HG03442 (cell line): Measurements from ENCODE around the gene BBX.

Experiments
- ATAC-seq: cut with Tn5 transposase; IDR thresholded peaks from one replicate; pipeline ENCODE4 v1.9.1; 2021; ENCODE audit warnings: mild to moderate bottlenecking, moderate library complexity; ENCODE audit not compliant: unreplicated experiment

The BBX gene

GRCh38 chr3:107598926-107599771, 76.4 kb downstream of the BBX start:
- ATAC-seq, result peak; percentile 91

DNA sequence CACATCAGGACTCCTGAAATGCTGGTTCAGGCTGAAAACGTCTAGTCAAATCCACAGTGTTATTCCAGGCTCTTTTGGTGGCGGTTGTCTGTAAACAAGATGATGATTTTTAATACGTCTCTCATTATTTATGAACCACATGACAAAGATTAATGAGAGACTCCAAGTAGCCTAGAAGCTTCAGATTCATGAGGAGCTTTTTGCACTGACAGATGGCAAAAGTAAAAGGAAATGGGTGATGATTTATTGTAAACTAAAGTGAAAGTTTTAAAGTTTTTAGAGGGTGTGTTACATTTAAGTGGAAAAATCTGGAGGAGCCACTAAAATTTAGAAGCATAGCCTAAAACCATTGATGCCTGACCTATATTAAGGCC, 77.0 kb downstream of the BBX start:
- no peak for ATAC-seq

DNA sequence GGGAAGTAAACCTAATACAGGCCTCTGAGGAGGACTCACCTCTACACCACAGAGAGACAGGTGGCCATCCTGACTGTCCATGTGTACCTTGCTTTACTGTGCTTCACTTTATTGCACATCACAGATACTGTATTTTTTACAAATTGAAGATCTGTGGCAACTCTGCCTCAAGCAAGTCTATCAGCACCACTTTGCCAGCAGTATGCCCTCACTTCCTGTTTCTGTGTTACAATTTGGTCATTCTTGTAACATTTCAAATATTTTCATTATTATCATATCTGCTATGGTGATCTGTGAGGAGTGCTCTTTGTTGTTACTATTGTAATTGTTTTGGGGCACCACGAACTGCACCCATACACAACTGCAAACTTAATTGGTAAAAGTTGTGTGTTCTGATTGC, 78.0 kb downstream of the BBX start:
- no peak for ATAC-seq

DNA sequence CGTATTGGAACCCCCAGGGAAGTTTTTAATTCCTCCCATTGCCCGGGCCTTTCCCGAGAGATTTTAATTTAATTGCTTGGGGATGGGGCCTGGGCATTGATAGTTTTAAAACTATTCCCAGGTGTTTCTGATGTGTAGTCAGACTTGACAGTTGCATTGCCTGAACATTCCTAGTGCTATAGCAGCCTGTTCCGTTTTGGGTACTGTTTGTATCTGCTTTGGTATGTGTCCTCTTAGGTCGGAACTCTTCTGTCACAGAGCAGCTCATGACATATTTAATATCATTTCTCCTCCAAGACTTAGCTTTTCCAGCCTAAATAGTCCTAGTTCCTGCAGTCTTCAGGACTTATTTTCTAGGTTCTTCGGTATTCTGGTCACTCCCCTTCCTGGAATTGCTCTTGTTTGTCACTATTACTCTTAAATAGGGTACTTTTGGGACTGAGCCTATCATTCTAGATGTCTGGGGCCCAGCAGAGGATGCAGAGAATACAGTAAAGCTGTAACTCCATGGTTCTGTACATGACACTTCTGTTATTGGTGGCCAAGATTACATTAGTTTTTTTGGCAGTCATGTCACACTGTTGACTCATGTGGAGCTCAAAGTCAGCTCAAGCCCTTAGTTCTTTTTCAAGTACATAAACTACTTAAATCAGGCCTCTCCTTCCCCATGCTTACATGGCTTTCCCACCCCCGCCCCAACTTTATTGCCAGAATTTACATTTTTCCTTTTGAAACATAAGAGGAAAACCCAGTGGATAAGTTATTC, 81.5 kb downstream of the BBX start:
- ATAC-seq, result no peak

DNA sequence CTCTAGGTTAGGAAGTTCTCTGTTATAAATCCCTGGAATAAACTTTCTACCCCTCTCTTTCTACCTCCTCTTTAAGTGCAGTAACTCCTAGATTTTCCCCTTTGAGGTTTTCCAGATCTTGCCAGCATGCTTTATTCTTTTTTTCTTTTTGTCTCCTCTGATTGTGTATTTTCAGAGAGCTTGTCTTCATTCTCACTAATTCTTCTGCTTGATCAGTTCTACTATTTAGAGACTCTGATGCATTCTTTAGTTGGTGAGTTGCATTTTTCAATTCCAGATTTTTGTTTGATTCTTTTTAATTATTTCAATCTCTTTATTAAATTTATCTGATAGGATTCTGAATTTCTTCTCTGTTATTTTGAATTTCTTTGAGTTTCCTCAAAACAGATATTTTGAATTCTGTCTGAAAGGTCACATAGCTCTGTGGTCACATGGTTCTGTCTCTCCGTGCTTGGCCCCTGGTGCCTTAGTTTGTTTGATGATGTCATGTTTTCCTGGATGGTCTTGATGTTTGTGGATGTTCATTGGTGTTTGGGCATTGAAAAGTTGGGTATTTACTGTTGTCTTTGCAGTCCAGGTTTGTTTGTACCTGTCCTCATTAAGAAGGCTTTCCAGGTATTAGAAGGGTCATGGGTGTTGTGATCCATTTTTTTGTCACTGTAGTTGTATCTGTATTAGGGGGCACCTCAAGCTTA, 89.2 kb downstream of the BBX start:
- no peak for ATAC-seq

DNA sequence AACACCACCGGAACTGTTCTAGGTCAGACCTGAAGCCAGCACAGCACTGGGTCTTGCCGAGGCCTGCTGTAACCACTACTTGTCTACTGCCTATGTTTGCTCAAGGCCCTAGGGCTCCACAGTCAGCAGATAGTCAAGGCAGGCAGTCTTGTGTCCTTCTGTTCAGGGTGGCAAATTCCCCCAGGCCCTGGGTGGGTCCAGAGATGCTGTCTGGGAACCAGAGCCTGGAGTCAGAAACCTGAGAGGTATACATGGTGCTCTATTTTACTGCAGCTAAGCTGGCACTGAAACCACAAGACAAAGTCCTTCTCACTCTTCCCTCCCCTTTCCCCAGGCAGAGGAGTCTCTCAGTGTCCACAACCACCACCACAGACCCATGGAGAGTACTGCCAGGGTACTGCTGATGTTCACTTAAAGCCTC, 89.9 kb downstream of the BBX start:
- no peak for ATAC-seq

GRCh38 chr3:107619549-107619948, 96.8 kb downstream of the BBX start:
- ATAC-seq, result no peak

- ATAC-seq, result no peak
Measured at GRCh38 chr3:107620534-107620933, 97.8 kb downstream of the BBX start.

DNA sequence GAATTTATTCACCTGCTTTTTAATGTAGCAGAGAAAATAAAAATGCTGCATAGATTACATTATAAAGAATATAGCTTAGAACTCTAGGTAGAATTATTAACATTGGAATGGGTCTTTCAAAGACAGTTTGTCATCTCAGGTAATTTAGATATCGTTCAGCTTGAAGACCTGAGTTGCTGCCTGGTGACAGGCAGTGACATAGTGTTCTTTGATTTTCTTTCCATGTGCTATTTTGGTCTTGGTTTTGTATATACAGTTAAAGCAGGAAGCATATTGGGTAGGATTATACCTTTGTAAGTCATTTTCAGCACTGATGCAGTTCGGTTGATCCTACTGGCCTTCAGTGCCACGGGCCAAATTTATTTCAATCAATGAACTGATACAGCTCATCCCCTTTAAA, 98.7 kb downstream of the BBX start:
- ATAC-seq, result no peak

DNA sequence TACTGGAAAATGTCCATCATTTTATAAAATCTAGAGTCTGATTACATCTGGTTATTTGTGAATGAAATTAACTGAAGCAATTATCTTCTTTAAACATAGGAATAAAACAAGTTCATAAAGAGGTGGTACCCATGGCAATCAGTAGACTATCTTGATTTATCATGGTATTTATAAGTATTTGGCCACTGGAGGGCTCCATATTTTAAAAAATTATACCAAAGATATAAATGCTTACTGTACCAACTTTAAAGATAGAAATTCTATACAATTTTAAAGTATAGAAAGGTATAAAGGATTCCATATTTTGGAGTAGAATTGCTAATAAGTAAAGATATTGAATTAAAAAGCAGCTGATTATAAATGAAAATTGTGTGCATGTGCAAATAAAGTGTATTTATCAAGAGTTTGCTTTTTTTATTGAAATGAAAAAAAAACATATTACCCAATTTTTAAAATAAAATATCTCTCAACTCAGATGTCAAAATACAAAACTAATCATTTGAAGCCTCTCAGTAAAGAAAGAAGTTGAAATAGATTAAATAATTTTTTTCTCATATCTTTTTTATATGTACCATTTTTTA, 105.3 kb downstream of the BBX start:
- no peak for ATAC-seq

DNA sequence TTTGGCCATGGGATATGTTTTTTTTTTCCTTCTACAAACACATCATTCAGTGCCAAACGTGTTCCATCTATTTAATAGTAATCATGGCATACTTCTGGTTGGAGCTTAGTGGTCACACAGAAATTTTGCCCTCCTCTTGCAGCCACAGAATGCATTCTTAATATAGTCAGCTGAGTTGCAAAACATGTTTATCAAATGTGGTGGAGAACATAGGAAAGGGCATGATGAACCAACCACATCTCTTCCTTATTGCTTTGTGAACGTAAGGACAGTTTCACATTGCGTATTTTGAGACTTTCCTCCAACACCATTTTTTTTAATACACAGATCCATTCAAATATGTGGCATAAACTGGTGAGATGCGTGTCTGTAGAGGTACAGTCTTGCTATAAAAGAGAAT, 106.8 kb downstream of the BBX start:
- no peak for ATAC-seq

DNA sequence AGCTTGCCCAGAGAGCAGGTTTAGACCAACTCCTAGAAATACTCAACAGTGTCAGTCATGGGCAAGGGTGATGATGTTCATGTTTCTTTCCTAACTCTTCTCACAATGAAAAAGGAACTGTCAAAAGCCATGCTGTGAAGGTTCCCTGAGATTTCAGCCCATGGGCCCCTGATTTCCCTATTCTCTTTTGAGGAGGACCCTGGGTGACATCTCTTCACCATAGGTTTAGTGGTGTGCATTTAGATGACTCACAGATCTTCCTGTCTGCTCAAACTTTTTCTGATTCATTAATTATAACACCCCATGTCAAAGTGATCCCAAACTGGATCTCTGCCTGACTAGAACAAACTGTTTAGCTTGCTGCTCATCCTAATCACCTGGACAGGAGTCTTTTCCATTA, 108.0 kb downstream of the BBX start:
- ATAC-seq, result no peak

- no peak for ATAC-seq
Measured at GRCh38 chr3:107632576-107632975, 109.8 kb downstream of the BBX start.

- ATAC-seq, result peak; percentile 89
Measured at GRCh38 chr3:107633327-107634098, 110.8 kb downstream of the BBX start.

GRCh38 chr3:107634099-107634489, 111.3 kb downstream of the BBX start:
- ATAC-seq, result peak; percentile 14

DNA sequence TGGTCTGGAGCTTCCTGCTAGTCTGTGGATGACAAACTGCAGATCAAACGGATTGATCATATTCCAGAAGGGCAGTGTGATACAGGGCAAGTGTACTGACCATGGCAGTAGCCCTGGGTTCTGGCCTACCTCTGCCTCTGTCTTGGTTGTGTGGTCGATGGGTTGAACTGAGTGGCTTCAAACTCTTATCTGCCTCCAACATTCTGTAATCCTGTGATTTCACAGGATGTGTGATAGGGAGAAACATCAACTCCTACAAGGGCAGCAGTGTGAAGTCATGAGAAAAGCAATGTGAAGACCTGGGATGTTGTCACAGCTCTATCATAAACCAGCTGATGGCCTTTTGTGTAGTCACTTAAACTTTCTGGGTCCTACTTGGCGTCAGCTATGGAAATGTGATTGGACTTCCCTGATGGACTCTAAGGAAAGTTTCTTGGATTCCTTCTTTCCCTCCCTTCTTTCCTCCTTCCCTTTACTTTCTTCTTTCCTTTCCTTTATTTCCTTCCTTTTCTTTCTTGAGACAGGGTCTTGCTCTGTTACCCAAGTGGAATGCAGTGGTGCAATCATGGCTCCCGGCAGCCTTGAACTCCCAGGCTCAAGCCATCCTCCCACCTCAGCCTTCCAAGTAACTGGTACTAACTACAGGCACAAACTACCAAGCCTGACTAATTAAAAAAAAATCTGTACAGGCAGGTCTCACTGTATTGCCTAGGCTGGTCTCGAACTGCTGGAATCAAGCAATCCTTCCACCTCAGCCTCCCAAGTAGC, 114.8 kb downstream of the BBX start:
- no peak for ATAC-seq

DNA sequence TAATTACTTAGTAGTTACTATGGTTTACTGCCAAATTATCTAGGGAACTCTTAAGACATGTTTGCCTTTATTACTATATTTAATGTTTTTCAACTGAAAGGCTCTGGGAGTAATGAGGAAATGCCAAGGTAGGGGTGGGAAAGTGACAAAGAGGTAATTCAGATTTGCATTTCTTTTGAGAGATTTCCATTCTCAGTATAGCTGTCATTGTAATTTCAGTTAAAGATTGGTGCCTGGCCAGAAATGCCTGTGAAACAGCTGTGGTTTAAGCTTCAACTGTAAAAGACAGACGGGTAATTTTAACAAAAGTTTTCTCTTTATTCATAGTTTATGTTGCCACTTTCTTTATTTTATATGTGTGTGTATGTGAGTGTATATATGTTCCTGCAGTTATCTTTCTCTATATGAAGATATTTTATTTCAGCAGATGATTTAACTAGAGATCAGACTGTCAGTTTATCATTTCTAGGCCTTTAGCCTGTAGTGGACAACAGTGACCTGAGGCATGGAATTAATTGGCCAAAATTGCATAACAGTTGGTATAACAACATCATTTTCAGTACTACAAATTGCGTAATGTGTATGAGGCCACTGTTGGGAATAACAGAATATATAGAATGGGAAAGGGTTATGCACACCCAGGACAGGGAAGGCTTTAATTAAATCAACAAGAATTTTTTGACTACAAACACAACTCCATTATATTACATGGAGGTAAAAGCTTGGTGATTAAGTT, 119.0 kb downstream of the BBX start:
- peak; percentile 65 for ATAC-seq

GRCh38 chr3:107643038-107643883, 120.5 kb downstream of the BBX start:
- no peak for ATAC-seq
